ENCODE data around the gene CRIP2. TPM values are rescaled to one million over a fixed set of nuclear protein-coding genes. Genes with fewer than 3 reads are reported as not detected.

Gene CRIP2
- total and polyA plus RNA-seq, 9 of the 15 experiments (the other 6 are each of a cell fraction or from before 2014, with no cell fraction given) = 0.18 to 2.0 (median 0.69) TPM; not detected in 1

DNA sequence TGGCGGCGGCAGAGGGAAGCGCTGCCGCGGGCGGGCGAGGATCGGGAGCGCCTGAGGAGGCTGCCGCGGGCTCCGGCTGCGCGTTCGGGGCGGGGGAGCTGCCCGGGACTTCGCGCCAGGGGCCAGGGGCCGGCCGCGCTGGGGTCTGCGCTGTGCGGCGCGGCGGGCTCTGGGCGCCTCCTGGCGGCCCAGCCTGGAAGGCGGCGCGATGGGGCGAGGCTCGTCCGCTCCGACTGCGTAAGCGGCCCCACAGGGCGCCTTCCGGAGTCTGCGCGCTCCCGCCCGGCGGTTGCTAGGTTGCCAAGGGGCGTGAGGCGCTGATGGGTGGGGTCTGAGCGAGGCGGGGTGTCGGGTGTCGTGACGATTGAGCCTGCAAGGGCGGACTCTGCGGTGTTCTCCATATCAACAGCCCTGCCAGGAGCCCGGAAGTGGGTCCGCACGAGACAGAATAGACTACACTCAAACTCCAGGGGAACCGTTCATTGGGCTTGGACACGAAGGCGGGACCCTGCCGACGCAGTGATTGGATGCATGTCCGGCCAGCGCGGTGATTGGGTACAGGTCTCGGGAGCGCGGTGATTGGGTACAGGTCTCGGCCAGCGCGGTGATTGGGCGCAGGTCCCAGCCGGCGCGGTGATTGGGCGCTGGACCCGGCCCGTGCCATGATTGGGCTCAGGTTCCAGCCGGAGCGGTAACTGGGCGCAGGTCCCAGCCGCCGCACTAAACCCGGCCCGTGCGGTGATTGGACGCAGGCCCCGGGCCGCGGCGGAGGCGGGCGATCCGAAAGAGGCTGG is 16.1 kb downstream of the CRIP2 start, which contains the start of gene TEDC1 (continued):
- TF ChIP-seq, protein P1, sequence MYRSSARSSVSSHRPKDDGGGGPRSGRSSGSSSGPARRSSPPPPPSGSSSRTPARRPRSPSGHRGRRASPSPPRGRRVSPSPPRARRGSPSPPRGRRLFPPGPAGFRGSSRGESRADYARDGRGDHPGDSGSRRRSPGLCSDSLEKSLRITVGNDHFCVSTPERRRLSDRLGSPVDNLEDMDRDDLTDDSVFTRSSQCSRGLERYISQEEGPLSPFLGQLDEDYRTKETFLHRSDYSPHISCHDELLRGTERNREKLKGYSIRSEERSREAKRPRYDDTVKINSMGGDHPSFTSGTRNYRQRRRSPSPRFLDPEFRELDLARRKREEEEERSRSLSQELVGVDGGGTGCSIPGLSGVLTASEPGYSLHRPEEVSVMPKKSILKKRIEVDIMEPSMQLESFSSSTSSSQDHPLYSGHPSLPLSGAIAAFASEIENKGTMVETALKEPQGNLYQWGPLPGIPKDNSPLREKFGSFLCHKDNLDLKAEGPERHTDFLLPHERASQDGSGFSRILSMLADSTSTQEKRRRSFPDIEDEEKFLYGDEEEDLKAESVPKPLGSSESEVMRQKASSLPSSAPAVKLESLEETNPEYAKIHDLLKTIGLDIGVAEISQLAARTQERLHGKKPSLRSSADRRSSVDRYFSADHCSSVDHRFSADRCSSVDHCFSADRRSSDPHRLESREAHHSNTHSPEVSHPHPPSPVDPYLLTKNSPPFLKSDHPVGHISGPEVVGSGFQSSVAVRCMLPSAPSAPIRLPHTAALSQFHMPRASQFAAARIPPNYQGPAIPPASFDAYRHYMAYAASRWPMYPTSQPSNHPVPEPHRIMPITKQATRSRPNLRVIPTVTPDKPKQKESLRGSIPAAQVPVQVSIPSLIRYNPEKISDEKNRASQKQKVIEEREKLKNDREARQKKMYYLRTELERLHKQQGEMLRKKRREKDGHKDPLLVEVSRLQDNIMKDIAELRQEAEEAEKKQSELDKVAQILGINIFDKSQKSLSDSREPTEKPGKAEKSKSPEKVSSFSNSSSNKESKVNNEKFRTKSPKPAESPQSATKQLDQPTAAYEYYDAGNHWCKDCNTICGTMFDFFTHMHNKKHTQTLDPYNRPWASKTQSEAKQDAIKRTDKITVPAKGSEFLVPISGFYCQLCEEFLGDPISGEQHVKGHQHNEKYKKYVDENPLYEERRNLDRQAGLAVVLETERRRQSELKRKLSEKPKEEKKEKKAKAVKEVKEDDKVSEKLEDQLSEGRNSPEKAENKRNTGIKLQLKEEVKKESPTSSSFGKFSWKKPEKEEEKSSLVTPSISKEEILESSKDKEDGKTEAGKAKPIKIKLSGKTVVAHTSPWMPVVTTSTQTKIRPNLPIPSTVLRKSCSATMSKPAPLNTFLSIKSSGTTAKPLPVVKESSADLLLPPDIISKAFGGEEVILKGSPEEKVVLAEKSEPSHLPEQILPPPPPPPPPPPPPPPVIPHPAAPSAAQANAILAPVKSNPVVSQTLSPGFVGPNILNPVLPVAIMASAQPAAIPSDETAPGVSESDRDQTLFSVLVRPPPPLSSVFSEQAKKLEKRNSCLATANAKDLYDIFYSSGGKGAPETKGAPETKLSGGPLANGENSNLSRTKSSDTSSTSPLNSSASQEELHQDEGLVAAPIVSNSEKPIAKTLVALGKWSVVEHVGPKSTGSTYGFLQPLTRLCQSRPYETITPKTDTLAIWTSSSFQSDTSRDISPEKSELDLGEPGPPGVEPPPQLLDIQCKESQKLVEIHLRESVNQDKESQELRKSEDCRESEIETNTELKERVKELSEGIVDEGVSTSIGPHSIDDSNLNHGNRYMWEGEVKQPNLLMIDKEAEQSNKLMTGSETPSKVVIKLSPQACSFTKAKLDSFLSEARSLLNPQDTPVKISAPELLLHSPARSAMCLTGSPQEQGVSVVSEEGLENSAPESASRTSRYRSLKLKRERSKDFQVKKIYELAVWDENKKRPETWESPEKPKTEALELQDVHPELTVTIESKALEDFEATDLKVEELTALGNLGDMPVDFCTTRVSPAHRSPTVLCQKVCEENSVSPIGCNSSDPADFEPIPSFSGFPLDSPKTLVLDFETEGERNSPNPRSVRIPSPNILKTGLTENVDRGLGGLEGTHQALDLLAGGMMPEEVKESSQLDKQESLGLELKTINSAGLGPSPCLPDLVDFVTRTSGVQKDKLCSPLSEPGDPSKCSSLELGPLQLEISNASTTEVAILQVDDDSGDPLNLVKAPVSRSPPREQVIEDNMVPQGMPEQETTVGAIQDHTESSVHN (IDR thresholded peaks at IDR 0.05; ENCODE audit: borderline replicate concordance in 1 of 2, low read depth in 1 of 2) = no peak
- TF ChIP-seq SIN3A (IDR thresholded peaks at IDR 0.05; ENCODE audit: borderline replicate concordance in 2 of 2, control insufficient read depth in 1 of 2, low read depth in 2 of 2, low read length in 2 of 2) = peak in 1 of 2 experiments; percentile 37; a peak in 2 of 4 replicates
- TF ChIP-seq ATF1 (CRISPR knock-in tag; IDR thresholded peaks at IDR 0.05) = no peak
- peak; percentile 92 for TF ChIP-seq ATF1 (tag; IDR thresholded peaks at IDR 0.05)
- TF ChIP-seq ZNF589 (CRISPR knock-in tag; IDR thresholded peaks at IDR 0.05; ENCODE audit: low read depth) = peak; percentile 96
- no peak for TF ChIP-seq ZNF785 (CRISPR knock-in tag; IDR thresholded peaks at IDR 0.05)
- peak; percentile 68 for TF ChIP-seq MEIS2 (IDR thresholded peaks at IDR 0.05; ENCODE audit: partially characterized antibody)
- no peak for TF ChIP-seq ZNF780A (CRISPR knock-in tag; IDR thresholded peaks at IDR 0.05)
- TF ChIP-seq CHCHD3 (CRISPR knock-in tag; IDR thresholded peaks at IDR 0.05) = no peak
- TF ChIP-seq, protein P2, sequence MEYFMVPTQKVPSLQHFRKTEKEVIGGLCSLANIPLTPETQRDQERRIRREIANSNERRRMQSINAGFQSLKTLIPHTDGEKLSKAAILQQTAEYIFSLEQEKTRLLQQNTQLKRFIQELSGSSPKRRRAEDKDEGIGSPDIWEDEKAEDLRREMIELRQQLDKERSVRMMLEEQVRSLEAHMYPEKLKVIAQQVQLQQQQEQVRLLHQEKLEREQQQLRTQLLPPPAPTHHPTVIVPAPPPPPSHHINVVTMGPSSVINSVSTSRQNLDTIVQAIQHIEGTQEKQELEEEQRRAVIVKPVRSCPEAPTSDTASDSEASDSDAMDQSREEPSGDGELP (CRISPR knock-in tag; IDR thresholded peaks at IDR 0.05; ENCODE audit: borderline replicate concordance) = peak; percentile 64; the same call in 1 of the 2 replicates
- peak; percentile 89 for TF ChIP-seq GATAD2B (IDR thresholded peaks at IDR 0.05; ENCODE audit: borderline replicate concordance)
- TF ChIP-seq RB1 (IDR thresholded peaks at IDR 0.05; ENCODE audit: low read depth) = peak; percentile 91; the same call in 1 of the 2 replicates
- peak; percentile 64; the same call in 1 of the 2 replicates for TF ChIP-seq KLF13 (tag; IDR thresholded peaks at IDR 0.05; ENCODE audit: borderline replicate concordance, low read depth)
- peak; percentile 45; the same call in 1 of the 2 replicates for TF ChIP-seq LEF1 (IDR thresholded peaks at IDR 0.05)
- TF ChIP-seq, protein P3, sequence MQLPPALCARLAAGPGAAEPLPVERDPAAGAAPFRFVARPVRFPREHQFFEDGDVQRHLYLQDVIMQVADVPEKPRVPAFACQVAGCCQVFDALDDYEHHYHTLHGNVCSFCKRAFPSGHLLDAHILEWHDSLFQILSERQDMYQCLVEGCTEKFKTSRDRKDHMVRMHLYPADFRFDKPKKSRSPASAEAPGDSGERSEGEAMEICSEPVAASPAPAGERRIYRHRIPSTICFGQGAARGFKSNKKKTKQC (CRISPR knock-in tag; IDR thresholded peaks at IDR 0.05) = peak; percentile 27; the same call in 1 of the 2 replicates
- TF ChIP-seq NFIC (IDR thresholded peaks at IDR 0.05) = 0 out of 2 replicates have a peak, but pooled peaks have one; percentile 7
- TF ChIP-seq TRIM28 (IDR thresholded peaks at IDR 0.05) = peak; percentile 6; the same call in 1 of the 2 replicates
- TF ChIP-seq RFX1 (IDR thresholded peaks at IDR 0.05) = peak; percentile 87
- no peak for TF ChIP-seq TEAD1 (CRISPR knock-in tag; IDR thresholded peaks at IDR 0.05)
